Stimulated activated CD4-positive, alpha-beta T cell treated with anti-CD3 and anti-CD28 coated beads, Interleukin-1b, Interleukin-23, amount 100 ng/mL, for 24 hours (primary cell): ENCODE data around the gene MARCO.
"Not testable (repeated sequence)": the region's sequence is repeated elsewhere in the genome, so short reads cannot be mapped to it uniquely, and the experiment has no call there.

Experiments used
- DNase-seq, 4 experiments: peaks; one replicate each; pipeline ENCODE4 v3.0.0-alpha.2; 2020; ENCODE audit warnings: low read depth in 4 of 4, low spot score in 1 of 4

Gene MARCO

GRCh38 chr2:118925981-118926380 lies 16.0 kb upstream of the MARCO start:
- no peak for DNase-seq

- DNase-seq, result no peak
Measured at GRCh38 chr2:118929059-118929458, 12.9 kb upstream of the MARCO start.

- no peak for DNase-seq
Measured at GRCh38 chr2:118932949-118933348, 9.0 kb upstream of the MARCO start.

- DNase-seq, result no peak
Measured at GRCh38 chr2:118936306-118936705, 5.7 kb upstream of the MARCO start.

- DNase-seq, result no peak
Measured at GRCh38 chr2:118936936-118937335, 5.1 kb upstream of the MARCO start.

- no peak for DNase-seq
Measured at GRCh38 chr2:118937817-118938216, 4.2 kb upstream of the MARCO start.

GRCh38 chr2:118939994-118940393 lies 2.0 kb upstream of the MARCO start:
- no peak for DNase-seq

GRCh38 chr2:118940486-118941120 lies 1.4 kb upstream of the MARCO start:
- no peak for DNase-seq

GRCh38 chr2:118943286-118943685 lies 1.3 kb downstream of the MARCO start:
- no peak for DNase-seq

GRCh38 chr2:118945881-118946280 lies 3.9 kb downstream of the MARCO start:
- DNase-seq, result no peak

GRCh38 chr2:118948266-118948665 lies 6.3 kb downstream of the MARCO start:
- not testable (repeated sequence) for DNase-seq

- DNase-seq, result no peak
Measured at GRCh38 chr2:118954297-118955060, 12.5 kb downstream of the MARCO start.

- no peak for DNase-seq
Measured at GRCh38 chr2:118965737-118966136, 23.7 kb downstream of the MARCO start.

GRCh38 chr2:118967124-118967880 lies 25.3 kb downstream of the MARCO start:
- no peak for DNase-seq

GRCh38 chr2:118968042-118968441 lies 26.0 kb downstream of the MARCO start:
- DNase-seq, result no peak

- DNase-seq, result no peak
Measured at GRCh38 chr2:118968961-118969733, 27.2 kb downstream of the MARCO start.

- no peak for DNase-seq
Measured at GRCh38 chr2:118969734-118970395, 27.9 kb downstream of the MARCO start.

GRCh38 chr2:118970396-118971135 lies 28.6 kb downstream of the MARCO start:
- DNase-seq, result no peak

- no peak for DNase-seq
Measured at GRCh38 chr2:118971245-118972122, 29.5 kb downstream of the MARCO start.
